H1 (cell line): Measurements from ENCODE around the gene ARFRP1. TPM values are rescaled to one million over a fixed set of nuclear protein-coding genes. Genes with fewer than 3 reads are reported as not detected.
A peak's percentile ranks its signal among the peaks of the same experiment; 100 is the strongest.

Experiments
- CTCF ChIA-PET: fragments of 300-600 bp; sonication (Branson Sonifier 250); formaldehyde crosslinking; loops from one replicate; lab custom pipeline; 2021; ENCODE audit not compliant: partially characterized antibody; lab: Charles Lee
- POLR2A ChIA-PET: fragments of 300-600 bp; sonication (Branson Sonifier 250); formaldehyde crosslinking; loops from one replicate; lab custom pipeline; 2021; ENCODE audit warnings: inconsistent platforms; ENCODE audit not compliant: partially characterized antibody; lab: Charles Lee
- DNase-seq, 2 experiments: peaks; one replicate each; pipeline versions ENCODE4 v3.0.0 to v3.0.0-alpha.2; 2010 to 2022; ENCODE audit warnings: low spot score in 2 of 2, low read depth in 1 of 2, mixed read lengths in 1 of 2
- FAIRE-seq: peaks from 2 replicates; lab custom pipeline; 2011; peaks lifted over from hg19 to GRCh38; lab: Jason Lieb, UNC
- H2AFZ ChIP-seq: 2 replicates; pipeline ENCODE4 v1.8.1; 2012; ENCODE audit warnings: low read length, inconsistent platforms
- H2AK5ac ChIP-seq: 2 replicates; pipeline ENCODE4 v1.6.1; 2013; ENCODE audit warnings: low read depth, low read length
- H2BK120ac ChIP-seq: replicated peaks from 2 replicates; pipeline ENCODE3; 2013; ENCODE audit warnings: low read depth, low read length, inconsistent platforms
- H2BK12ac ChIP-seq: 2 replicates; pipeline ENCODE4 v1.6.1; 2013; ENCODE audit warnings: low read depth, low read length
- H2BK15ac ChIP-seq: 2 replicates; pipeline ENCODE4 v1.6.1; 2013; ENCODE audit warnings: low read length
- H2BK20ac ChIP-seq: 2 replicates; pipeline ENCODE4 v1.6.1; 2013; ENCODE audit warnings: low read length
- H2BK5ac ChIP-seq: 2 replicates; pipeline ENCODE4 v1.6.1; 2013; ENCODE audit warnings: low read depth, low read length
- H3K14ac ChIP-seq: 2 replicates; pipeline ENCODE4 v1.6.1; 2013; ENCODE audit warnings: inconsistent platforms; ENCODE audit not compliant: insufficient read length
- H3K18ac ChIP-seq: 2 replicates; pipeline ENCODE4 v1.6.1; 2013; ENCODE audit warnings: low read length; ENCODE audit errors: extremely low read depth
- H3K23ac ChIP-seq: 2 replicates; pipeline ENCODE4 v1.6.1; 2013; ENCODE audit warnings: inconsistent platforms; ENCODE audit not compliant: insufficient read length
- H3K23me2 ChIP-seq: 2 replicates; pipeline ENCODE4 v1.6.1; 2013; ENCODE audit warnings: low read depth, low read length
- H3K27ac ChIP-seq: 2 replicates; pipeline ENCODE4 v1.6.1; 2011; ENCODE audit warnings: low read depth, low read length, inconsistent platforms
- H3K27me3 ChIP-seq, 4 experiments: replicated peaks in 1 of 4; 1 replicate in 1 of 4; 2 replicates in 3 of 4; pipeline versions ENCODE4 v1.6.1 to v1.8.1; 2011 to 2013; ENCODE audit warnings: low read length in 3 of 4, mild to moderate bottlenecking in 3 of 4, inconsistent platforms in 2 of 4, mixed read lengths in 2 of 4, moderate library complexity in 1 of 4; ENCODE audit not compliant: control insufficient read depth in 3 of 4, insufficient read depth in 3 of 4; ENCODE audit errors: extremely low read depth in 1 of 4
- H3K36me3 ChIP-seq, 4 experiments: 2 replicates each; pipeline versions ENCODE4 v1.6.1 to v1.8.1; 2011 to 2013; ENCODE audit warnings: mild to moderate bottlenecking in 4 of 4, low read length in 3 of 4, moderate library complexity in 2 of 4, control low read depth in 1 of 4, inconsistent platforms in 1 of 4; ENCODE audit not compliant: insufficient read depth in 4 of 4, control insufficient read depth in 2 of 4
- H3K4ac ChIP-seq: replicated peaks from 2 replicates; pipeline ENCODE3; 2013; ENCODE audit warnings: low read length, low read depth, mixed read lengths, inconsistent platforms; ENCODE audit not compliant: insufficient read length
- H3K4me1 ChIP-seq, 4 experiments: replicated peaks in 1 of 4; 1 replicate in 1 of 4; 2 replicates in 3 of 4; pipeline versions ENCODE4 v1.6.1 to v1.8.1; 2011 to 2013; ENCODE audit warnings: low read length in 3 of 4, inconsistent platforms in 2 of 4, mixed read lengths in 1 of 4; ENCODE audit not compliant: insufficient read depth in 4 of 4, control insufficient read depth in 3 of 4
- H3K4me2 ChIP-seq, 2 experiments: 2 replicates each; pipeline versions ENCODE4 v1.6.1 to v1.8.1; 2011 to 2013; ENCODE audit warnings: low read depth in 2 of 2, low read length in 2 of 2, control low read depth in 1 of 2, inconsistent platforms in 1 of 2, mild to moderate bottlenecking in 1 of 2; ENCODE audit not compliant: insufficient read depth in 1 of 2
- H3K4me3 ChIP-seq, 4 experiments: fragments of 200-600, 300-600 bp in 1 of 4; sonication (generic), shearing (Covaris generic), sonication (Bioruptor Twin) in 1 of 4; 2 replicates each; pipeline versions ENCODE4 v1.5.1 to v1.8.1; 2011 to 2016; ENCODE audit warnings: low read length in 4 of 4, low read depth in 3 of 4, control low read depth in 2 of 4, inconsistent platforms in 2 of 4, mild to moderate bottlenecking in 2 of 4, mixed read lengths in 1 of 4, moderate library complexity in 1 of 4; ENCODE audit not compliant: insufficient read depth in 2 of 4; ENCODE audit errors: extremely low read depth in 1 of 4
- H3K56ac ChIP-seq: replicated peaks from 2 replicates; pipeline ENCODE3; 2013; ENCODE audit warnings: low read depth, mild to moderate bottlenecking, mixed read lengths, low read length, inconsistent platforms; ENCODE audit not compliant: insufficient read length
- H3K79me1 ChIP-seq: 2 replicates; pipeline ENCODE4 v1.6.1; 2013; ENCODE audit warnings: low read depth, low read length, control low read depth
- H3K79me2 ChIP-seq, 2 experiments: 2 replicates each; pipeline versions ENCODE4 v1.6.1 to v1.8.1; 2012 to 2013; ENCODE audit warnings: low read length in 2 of 2, mild to moderate bottlenecking in 2 of 2, inconsistent platforms in 1 of 2; ENCODE audit not compliant: insufficient read depth in 2 of 2, control insufficient read depth in 1 of 2
- H3K9ac ChIP-seq, 4 experiments: replicated peaks in 1 of 4; 1 replicate in 1 of 4; 2 replicates in 3 of 4; pipeline versions ENCODE4 v1.6.1 to v1.8.1; 2011 to 2013; ENCODE audit warnings: low read depth in 3 of 4, low read length in 3 of 4, control low read depth in 2 of 4, mild to moderate bottlenecking in 2 of 4, moderate library complexity in 2 of 4, inconsistent platforms in 1 of 4; ENCODE audit errors: extremely low read depth in 1 of 4
- H3K9me3 ChIP-seq, 2 experiments: 2 replicates each; pipeline versions ENCODE4 v1.6.1 to v1.8.1; 2012 to 2013; ENCODE audit warnings: mild to moderate bottlenecking in 2 of 2, moderate library complexity in 2 of 2, control low read depth in 1 of 2, inconsistent platforms in 1 of 2, low read depth in 1 of 2, low read length in 1 of 2, mixed read lengths in 1 of 2; ENCODE audit not compliant: insufficient read depth in 2 of 2
- H4K20me1 ChIP-seq, 2 experiments: replicated peaks in 1 of 2; 2 replicates each; pipeline versions ENCODE3 to v1.8.1; 2011 to 2013; ENCODE audit warnings: inconsistent platforms in 2 of 2, low read length in 2 of 2, mild to moderate bottlenecking in 1 of 2; ENCODE audit not compliant: insufficient read depth in 2 of 2, control insufficient read depth in 1 of 2
- H4K5ac ChIP-seq: 2 replicates; pipeline ENCODE4 v1.6.1; 2013; ENCODE audit warnings: low read length, low read depth, mixed read lengths, inconsistent platforms; ENCODE audit not compliant: insufficient read length
- H4K8ac ChIP-seq: 2 replicates; pipeline ENCODE4 v1.8.0; 2013; ENCODE audit warnings: mild to moderate bottlenecking, moderate library complexity, low read length, inconsistent platforms; ENCODE audit not compliant: insufficient read depth; ENCODE audit errors: extremely low read depth
- H4K91ac ChIP-seq: replicated peaks from 2 replicates; pipeline ENCODE3; 2013; ENCODE audit warnings: low read length, mixed read lengths, inconsistent platforms; ENCODE audit not compliant: insufficient read length
- EZH2 ChIP-seq: fragments of 200-600 bp; sonication (generic); IDR thresholded peaks from 2 replicates; pipeline ENCODE4 v1.7.1; 2012; ENCODE audit warnings: low read depth, mild to moderate bottlenecking, moderate library complexity, low read length, inconsistent platforms; ENCODE audit not compliant: severe bottlenecking
- HDAC2 ChIP-seq, 2 experiments: fragments of 300-600 bp in 1 of 2; sonication (generic) in 1 of 2; IDR thresholded peaks; 2 replicates each; pipeline ENCODE4 v1.6.1; 2011 to 2012; ENCODE audit warnings: low read depth in 2 of 2, low read length in 2 of 2, mild to moderate bottlenecking in 2 of 2, moderate library complexity in 2 of 2, borderline replicate concordance in 1 of 2, inconsistent platforms in 1 of 2
- KDM4A ChIP-seq: IDR thresholded peaks from one replicate; pipeline ENCODE4 v1.7.1; 2012; ENCODE audit warnings: low read depth, mild to moderate bottlenecking, moderate library complexity, low read length, inconsistent platforms; ENCODE audit not compliant: severe bottlenecking
- KDM5A ChIP-seq: fragments of 200-600 bp; IDR thresholded peaks from 2 replicates; pipeline ENCODE4 v1.7.1; 2012; ENCODE audit warnings: mild to moderate bottlenecking, low read length, inconsistent platforms, mixed read lengths
- NRF1 ChIP-seq: IDR thresholded peaks from 2 replicates; pipeline ENCODE4 v1.6.1; 2011; ENCODE audit warnings: mild to moderate bottlenecking, low read depth, low read length, improper control_type of control experiment
- RBBP5 ChIP-seq: IDR thresholded peaks from 2 replicates; pipeline ENCODE4 v1.7.1; 2012; ENCODE audit warnings: low read depth, mild to moderate bottlenecking, inconsistent platforms, low read length, moderate library complexity, borderline replicate concordance
- SP1 ChIP-seq: IDR thresholded peaks from 2 replicates; pipeline ENCODE4 v1.6.1; 2011; ENCODE audit warnings: low read depth, low read length
- WGBS, 2 experiments: shearing (Covaris generic) in 1 of 2; methylation state at CpG; one replicate each; pipeline versions ENCODE4 v1.1.6 to v1.1.7; 2013 to 2015; ENCODE audit warnings: low lambda C conversion rate in 2 of 2, mixed read lengths in 2 of 2, inconsistent platforms in 1 of 2, low coverage in 1 of 2, missing lambda C conversion rate in 1 of 2; ENCODE audit not compliant: insufficient replicate concordance in 2 of 2, insufficient coverage in 1 of 2, insufficient read length in 1 of 2; ENCODE audit errors: extremely low coverage in 1 of 2, missing lambda C conversion rate in 1 of 2; 5-methylcytosine and 5-hydroxymethylcytosine counted together
- polyA plus RNA-seq, 7 experiments: library from polyadenylated mRNA; depleted of rRNA in 3 of 7; stranded (reverse) in 5 of 7; unstranded in 2 of 7; fragments of >200 nt in 5 of 7; fragments of 200-250 nt in 2 of 7; gene quantifications; 1 replicate in 5 of 7; 2 replicates in 1 of 7; 4 replicates in 1 of 7; pipeline versions ENCODE4 v1.2.1 to v1.2.3, GENCODE V29; 2011 to 2013; ENCODE audit warnings: missing spikeins in 2 of 7, mixed read lengths in 2 of 7
- total RNA-seq: library from RNA; stranded (reverse); fragmentation: NEBNext Ultra II Directional; extraction: Animal tissue kit (Norgen Biotek cat#: 25700); gene quantifications from 2 replicates; pipeline ENCODE4 v1.2.1, GENCODE V29; 2021
- TF ChIP-seq, protein P1 (sequence below): IDR thresholded peaks from 2 replicates; pipeline ENCODE4 v1.6.1; 2012; ENCODE audit warnings: inconsistent platforms
- TF ChIP-seq, protein P2 (sequence below): IDR thresholded peaks from 2 replicates; pipeline ENCODE4 v1.6.1; 2012; ENCODE audit warnings: inconsistent platforms

The ARFRP1 gene
- total and polyA plus RNA-seq, 2 of the 8 experiments (the other 6 are each of a cell fraction or from before 2014, with no cell fraction given) = 12.9 to 22.9 TPM

DNA sequence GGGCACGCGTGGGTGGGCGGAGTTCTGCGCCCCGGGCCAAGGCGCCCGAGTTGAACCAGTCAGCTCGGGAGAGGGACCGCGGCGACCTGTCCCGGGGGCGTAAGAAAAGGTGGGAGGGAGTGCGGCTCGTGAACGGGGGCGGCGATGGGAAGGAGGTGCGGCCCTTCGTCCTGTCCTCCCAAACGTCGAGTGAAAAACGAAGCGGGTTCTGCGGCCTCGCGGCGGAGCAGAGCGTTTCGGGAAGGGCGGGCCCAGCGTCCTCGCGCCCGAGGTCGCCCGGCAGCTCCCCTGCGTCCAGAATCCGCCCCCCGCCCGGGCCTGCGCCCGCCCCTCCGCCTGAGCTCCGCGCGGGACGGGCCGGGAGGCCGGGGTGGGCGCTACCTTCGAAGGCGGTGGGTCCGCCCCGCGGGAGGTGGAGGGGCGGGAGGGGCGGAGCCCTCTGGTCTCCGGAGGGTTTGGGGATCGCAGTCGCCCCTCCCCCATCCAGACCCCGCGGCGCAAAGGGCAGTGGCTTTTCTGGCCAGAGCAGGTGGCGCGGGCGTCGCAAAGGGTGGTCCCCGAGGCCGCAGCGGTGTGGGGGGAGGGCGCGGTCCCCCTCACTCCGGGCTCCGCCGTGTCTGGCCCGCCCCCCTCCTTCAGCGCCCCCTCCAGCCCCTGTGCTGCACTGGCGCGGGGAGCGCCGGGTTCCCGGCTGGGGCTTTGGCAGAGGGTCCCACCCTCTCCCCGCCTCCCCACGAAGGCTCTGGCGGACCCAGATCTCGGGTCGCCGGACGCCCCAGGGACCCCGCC lies 55.4 kb downstream of the ARFRP1 start:
- WGBS, 2 experiments = 7% methylated on average over 12 of the region's 91 CpGs; no CpG with 5 or more reads in 1 of the 2 experiments
- H2BK15ac ChIP-seq = no peak overlapping the region
- peak overlapping the region; percentile 71 to 84 for H3K4me2 ChIP-seq
- H3K4me1 ChIP-seq = peaks cover 0 to 17% (median 13%) of the 10 kb centered on the region in 4 experiments; a peak in 6 of 7 replicates
- H3K27ac ChIP-seq = no peak overlapping the region
- H3K27me3 ChIP-seq = peaks cover 0 to 2% (median 0%) of the 10 kb centered on the region in 4 experiments; a peak in 2 of 7 replicates
- FAIRE-seq (no peak), DNase-seq (peak in 1 of 2 experiments; percentile 82)
- ChIA-PET POLR2A (interaction anchor here (0.8 to 1.9 kb wide), 7 partner anchors 9 to 386 kb away, joined by 3 to 9 read pairs (median 4); partner anchors contain the start of gene TPD52L2), CTCF (interaction anchor here (0.6 to 1.5 kb wide), 3 partner anchors 11 to 405 kb away, joined by 3 to 11 read pairs (median 3); no protein-coding TSS in a partner anchor)
- no peak overlapping the region for H4K5ac ChIP-seq
- peak overlapping the region; percentile 34 to 85 (median 49) for H3K4me3 ChIP-seq
- no peak overlapping the region for H3K4ac ChIP-seq
- H2BK120ac ChIP-seq = no peak overlapping the region
- H4K8ac ChIP-seq = no peak overlapping the region; the same call in 1 of the 2 replicates
- H3K9ac ChIP-seq = no peak overlapping the region
- no peaks in the 10 kb centered on the region; a peak in 1 of 8 replicates for H3K36me3 ChIP-seq
- H4K91ac ChIP-seq = no peak overlapping the region
- peaks cover 10 to 11% of the 10 kb centered on the region in 2 experiments for H4K20me1 ChIP-seq
- H3K14ac ChIP-seq = no peak overlapping the region
- H3K18ac ChIP-seq = no peak overlapping the region; the same call in none of the 2 replicates
- no peak overlapping the region for H2BK20ac ChIP-seq
- no peak overlapping the region for H2BK5ac ChIP-seq
- no peak overlapping the region for H2AK5ac ChIP-seq
- H3K9me3 ChIP-seq = no peaks in the 10 kb centered on the region
- H3K56ac ChIP-seq = peak overlapping the region; percentile 30
- no peak overlapping the region for H2AFZ ChIP-seq
- H3K79me1 ChIP-seq = no peaks in the 10 kb centered on the region; the same call in none of the 2 replicates
- H3K23ac ChIP-seq = no peak overlapping the region
- H3K79me2 ChIP-seq = no peaks in the 10 kb centered on the region
- no peak overlapping the region; the same call in 1 of the 2 replicates for H2BK12ac ChIP-seq
- peaks cover 13% of the 10 kb centered on the region for H3K23me2 ChIP-seq
- TF ChIP-seq SP1 = no peak
- TF ChIP-seq KDM5A = no peak
- TF ChIP-seq, protein P1, sequence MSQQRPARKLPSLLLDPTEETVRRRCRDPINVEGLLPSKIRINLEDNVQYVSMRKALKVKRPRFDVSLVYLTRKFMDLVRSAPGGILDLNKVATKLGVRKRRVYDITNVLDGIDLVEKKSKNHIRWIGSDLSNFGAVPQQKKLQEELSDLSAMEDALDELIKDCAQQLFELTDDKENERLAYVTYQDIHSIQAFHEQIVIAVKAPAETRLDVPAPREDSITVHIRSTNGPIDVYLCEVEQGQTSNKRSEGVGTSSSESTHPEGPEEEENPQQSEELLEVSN = peak; percentile 63
- peak; percentile 31 for TF ChIP-seq EZH2
- peak in 1 of 2 experiments; percentile 50; a peak in 1 of 4 replicates for TF ChIP-seq HDAC2 (IDR thresholded peaks at IDR 0.05; ENCODE audit: borderline replicate concordance in 1 of 2, low read depth in 2 of 2, low read length in 2 of 2)
- TF ChIP-seq, protein P2, sequence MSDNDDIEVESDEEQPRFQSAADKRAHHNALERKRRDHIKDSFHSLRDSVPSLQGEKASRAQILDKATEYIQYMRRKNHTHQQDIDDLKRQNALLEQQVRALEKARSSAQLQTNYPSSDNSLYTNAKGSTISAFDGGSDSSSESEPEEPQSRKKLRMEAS = peak; percentile 20; the same call in 1 of the 2 replicates
- TF ChIP-seq KDM4A = peak; percentile 47
- TF ChIP-seq RBBP5 = peak; percentile 29; the same call in 1 of the 2 replicates
- TF ChIP-seq NRF1 = no peak
